IPS-NIHi7 (cell line): ENCODE results near the gene B4GALT3.
A peak's percentile ranks its signal among the peaks of the same experiment; 100 is the strongest.

Experiments
- DNase-seq: peaks from one replicate; pipeline ENCODE4 v3.0.0; 2012; ENCODE audit warnings: mixed read lengths; ENCODE audit errors: extremely low spot score

The B4GALT3 gene

DNA sequence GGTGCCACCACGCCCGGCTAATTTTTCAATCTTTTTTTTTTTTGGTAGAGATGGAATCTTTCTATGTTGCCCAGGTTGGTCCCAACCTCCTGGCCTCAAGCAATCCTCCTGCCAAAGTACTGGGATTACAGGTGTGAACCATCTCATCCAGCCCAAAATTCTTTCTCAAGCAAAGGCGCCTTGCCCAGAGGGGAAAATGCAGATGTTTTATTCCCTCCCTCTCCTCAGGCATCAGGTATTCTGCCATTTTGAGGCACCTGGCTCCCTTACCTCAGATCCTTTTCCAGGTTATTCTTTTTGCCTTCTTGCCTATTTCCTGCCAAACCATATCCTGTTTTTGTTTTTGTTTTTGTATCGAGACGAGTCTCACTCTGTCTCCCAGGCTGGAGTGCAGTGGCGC, 11.1 kb upstream of the B4GALT3 start:
- DNase-seq = no peak

DNA sequence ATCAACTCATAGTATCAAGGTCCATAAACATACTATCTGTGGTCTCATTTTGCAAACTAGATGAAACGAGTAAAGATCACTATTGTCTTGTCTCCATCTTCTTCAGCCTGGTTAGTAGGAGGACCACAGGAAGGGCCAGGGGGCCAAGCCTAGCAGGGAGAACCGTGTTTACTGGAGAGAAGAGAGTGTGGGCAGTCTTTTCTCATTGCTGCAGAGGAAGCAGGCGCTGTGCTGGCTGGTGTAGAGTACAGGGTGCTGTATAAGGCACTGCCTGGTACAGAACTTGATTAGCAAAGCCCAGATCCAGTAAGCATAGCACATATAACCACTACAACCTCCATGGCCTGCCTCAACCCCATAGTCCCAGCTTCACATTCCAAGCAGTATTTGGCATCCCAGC, 10.0 kb upstream of the B4GALT3 start:
- DNase-seq = no peak

DNA sequence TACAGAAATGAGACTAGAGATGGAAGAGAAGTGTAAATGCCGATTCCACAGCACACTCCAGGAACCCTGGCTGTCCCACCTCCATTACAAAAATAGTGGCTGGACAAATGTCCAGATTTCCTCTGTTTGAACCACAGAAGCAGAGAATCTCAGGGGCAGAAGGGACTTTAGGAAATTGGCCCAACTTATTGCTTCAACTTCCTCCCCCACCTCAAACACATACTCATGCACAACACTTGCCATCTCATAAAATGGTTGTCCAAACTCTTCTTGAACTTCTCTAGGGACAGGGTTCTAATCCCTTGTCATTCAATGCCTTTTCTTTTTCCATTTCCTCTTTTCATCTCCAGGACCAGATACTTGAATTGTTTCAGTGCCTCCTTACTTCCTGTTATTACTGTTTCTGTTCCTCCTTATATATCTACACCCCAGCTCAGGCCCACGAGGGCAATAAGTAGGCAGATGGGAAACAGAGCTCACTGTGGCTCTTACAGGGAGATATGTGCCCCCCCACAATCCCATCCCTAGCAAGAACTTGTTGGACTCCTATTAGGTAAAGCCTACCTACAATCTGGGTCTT, 8.5 kb upstream of the B4GALT3 start:
- DNase-seq = no peak

DNA sequence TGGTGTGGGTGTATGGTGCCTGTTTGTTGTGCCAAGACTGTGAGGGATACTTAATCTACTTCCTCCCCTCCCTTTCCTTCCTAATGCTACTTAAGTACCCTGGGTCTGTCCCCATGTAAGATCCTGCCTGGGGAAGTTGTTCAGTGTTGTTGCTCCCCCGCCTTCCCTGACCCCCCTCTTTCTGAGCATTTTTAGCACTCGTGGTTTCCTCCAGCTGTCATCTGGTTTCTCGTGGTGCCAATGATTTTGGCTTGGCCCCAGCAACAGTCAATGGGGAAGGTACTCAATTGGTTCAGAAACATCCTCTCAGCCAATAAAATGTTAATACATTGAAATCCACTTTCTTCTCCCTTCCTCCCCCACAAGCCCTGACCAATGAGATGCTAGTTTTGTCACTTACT, 8.0 kb upstream of the B4GALT3 start:
- no peak for DNase-seq

DNA sequence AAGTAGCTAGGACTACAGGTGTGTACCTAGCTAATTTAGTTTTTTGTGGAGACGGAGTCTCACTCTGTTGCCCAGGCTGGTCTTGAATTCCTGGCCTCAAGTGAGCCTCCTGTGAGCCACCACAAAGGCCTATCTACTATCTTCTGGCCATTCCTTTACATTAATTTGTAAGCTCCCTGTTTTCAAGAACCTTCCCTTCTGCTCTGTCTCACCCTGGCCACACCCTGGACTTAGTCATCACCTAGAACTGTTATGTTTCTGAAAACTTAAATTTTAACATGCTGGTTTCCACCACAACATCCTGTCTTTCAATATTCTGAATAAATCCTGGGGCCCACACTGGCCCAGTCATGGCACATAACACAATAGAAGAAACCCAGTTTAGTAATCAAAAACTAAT, 4.9 kb upstream of the B4GALT3 start:
- DNase-seq = no peak

DNA sequence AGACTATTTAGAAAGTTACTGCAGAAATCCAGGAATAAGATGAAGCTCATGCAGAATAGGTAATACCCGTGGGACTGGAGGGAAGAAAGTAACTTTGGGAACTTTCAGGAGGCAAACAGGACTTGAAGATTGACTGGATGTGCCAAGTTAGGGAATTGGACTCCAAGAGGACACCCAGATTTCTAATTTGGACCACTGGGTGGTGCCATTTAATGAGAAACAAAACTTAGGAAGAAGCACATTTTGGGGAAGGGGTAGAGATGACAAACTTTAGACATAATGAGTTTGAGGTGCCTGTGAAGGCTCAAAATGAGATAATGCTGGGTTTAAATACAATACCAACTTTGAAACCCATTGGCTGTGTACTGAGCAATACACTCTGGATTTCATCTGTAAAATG, 3.3 kb upstream of the B4GALT3 start:
- no peak for DNase-seq

DNA sequence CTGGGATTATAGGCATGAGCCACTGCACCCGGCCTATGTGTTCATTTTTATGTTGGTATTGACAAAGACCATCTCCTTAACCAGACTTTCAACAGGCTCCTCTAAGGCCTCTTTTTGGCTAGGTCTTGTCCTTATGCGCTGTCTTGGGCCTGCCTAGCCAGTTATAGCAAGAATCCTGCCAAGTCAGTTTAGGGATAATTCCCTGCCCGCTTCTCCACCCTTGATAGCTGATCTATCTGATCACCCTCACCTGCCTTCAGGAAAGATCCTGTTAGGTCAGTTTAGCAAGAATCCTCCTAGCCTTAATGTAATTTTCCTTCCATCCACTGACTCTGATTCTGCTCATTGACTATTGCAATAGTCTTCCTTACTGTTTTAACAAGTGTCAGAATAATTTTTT, 2.4 kb upstream of the B4GALT3 start:
- DNase-seq = no peak

DNA sequence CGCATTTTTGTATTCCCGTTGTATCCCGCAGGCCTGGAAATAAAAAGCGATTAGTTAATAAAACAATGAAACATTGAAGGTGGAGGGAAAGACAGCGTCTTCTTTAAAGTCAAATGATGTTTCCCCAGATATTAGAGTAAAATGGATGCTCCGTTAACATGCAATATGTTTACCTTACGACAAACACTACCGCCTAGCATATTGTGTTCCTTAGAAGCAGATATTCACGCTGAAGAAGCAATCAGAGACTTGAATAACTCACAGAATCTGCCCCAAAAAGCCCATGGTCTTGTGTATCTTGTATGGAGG, 583 bp upstream of the B4GALT3 start:
- DNase-seq = no peak

DNA sequence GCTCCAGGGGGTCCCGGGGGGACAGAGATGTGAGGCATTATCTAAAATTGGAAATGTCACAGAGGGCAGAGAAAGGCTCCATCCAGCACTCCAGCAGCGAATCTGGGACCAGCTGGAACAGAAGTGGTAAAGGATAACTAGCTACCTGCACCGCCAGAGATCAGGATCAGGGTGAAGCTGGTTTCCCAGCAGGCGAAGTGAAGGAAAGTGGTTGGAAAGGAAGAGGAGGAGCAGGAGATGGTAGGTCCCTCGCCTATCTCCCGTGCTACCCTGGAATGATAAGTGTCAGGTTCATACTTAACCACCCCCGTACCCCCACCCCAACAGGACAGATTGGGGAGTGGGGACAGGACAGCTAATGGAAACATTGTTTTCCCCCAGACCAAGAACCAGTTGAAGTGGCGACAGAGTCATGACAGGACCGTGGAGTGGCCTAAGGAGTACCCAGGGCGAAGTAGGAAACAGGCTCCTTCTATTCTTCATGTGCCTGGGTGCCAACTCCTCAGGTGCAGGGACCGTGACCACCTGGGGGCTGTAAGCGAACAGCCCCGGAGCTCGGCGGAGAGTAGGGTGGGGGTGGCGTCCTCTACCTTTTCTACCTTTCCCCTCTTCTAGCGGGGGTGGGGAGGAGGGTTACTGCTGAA, 717 bp downstream of the B4GALT3 start:
- no peak for DNase-seq

DNA sequence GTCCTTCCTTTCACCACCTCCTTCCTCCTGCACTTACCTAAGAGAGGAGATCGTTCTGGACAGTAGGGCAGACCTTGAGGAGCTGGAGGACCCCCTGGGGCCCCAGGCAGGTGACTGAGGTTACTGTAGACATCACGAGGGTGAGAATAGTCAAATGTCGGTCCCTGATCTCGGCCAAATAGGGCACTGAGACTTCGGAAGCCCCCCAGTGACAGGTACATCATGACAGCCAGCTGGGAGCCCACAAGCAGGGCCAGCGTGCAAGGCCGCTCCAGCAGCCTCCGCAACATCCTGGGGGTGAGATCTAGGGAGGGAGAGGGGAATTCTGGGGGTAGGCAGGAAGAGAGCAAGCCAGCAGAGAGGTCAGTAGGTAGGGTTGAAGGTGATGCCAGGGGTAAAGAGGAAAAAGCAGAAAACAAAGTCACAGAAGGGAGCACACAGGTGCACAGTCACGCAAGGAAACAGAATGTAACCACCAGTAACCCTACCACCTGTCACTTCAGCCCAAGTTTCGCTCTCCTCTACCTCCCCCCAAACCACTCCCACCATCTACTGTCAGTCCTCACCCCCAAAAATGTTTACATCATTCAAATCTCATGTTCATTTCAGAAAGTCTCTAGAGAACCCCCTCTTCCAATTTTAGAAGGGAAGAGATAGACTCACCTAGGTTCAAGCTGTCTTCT, 1.4 kb downstream of the B4GALT3 start:
- no peak for DNase-seq

DNA sequence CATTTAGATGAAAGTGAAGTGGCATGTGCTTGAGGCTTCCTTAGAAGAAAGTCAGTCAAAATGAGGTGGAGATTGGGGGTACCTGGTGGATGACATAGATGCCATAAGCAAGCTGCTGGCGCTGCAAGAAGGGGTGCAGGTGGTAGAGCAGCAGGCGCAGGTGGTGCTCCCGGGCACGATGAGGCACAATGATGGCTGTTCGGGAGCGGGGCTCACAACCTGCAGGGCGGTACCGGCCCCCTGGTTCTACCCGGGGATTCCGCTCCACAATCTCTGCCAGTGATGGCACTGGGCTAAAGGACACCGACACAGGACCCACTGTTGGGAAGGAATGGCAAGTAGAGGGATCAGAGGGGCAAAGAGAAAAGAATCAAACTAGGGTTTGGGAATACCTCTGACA, 2.4 kb downstream of the B4GALT3 start:
- no peak for DNase-seq

DNA sequence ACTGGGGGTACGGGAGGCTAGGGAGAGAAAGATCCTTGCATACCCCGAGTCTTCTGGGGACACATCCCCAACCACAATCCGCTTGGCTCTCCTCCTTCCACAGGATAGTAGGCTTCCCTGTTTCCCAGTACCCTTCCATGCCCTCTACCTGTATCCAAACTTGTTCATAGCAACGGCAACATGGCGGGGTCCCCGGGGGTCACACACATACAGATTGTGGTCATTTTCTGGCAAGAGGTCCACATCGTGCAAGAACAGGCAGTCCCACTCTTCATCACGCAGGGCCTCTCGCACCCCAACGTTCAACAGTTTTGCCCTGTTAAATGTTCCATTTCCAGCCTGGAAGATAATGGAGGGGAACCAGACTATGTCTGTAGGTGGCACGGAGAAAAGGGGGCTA, 3.6 kb downstream of the B4GALT3 start:
- no peak for DNase-seq

DNA sequence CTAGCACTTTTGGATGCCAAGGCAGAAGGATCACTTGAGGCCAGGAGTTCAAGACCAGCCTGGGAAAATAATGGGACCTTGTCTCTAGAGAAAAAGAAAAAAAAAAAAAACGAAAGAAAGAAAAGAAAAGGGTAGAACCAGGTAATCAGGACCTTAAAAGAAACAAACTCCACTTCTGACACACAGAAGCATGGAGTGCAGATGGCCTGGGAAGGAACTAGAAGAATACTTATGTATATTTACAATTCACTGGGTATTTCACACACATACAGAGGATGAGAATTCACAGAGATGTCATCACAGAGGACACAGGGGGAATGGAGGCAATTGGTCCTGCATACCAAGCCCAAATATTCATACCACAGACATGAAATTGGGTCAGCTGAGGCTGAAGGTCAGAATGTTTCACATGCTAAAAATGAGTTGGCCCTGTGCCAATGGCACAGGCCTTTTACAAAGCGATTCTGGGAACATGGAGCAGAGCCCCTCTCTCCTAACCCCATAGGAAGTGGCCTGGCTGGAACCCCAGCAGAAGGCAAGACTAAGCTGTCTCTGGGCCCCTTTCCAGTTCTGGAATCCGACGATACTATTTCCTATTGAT, 4.4 kb downstream of the B4GALT3 start:
- DNase-seq = no peak

DNA sequence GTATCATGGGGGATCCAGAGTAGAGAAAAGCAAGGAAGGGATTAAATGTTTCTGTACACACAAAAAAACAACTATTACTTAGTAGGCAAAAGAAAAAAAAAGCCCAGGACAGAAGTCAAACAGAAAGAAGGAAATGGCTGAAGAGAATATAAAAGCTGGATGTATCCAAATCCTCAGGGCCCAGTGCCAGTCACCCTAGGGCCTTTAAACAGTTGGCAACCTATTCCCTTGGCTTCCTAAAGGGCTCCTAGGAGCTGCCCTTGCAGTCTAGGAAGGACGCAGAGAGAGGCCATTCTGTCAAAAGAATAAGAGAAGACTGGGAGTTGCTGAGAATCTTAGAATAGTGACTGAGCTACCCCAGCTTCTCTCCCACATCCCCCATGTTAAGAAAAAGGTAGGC, 5.0 kb downstream of the B4GALT3 start:
- no peak for DNase-seq

DNA sequence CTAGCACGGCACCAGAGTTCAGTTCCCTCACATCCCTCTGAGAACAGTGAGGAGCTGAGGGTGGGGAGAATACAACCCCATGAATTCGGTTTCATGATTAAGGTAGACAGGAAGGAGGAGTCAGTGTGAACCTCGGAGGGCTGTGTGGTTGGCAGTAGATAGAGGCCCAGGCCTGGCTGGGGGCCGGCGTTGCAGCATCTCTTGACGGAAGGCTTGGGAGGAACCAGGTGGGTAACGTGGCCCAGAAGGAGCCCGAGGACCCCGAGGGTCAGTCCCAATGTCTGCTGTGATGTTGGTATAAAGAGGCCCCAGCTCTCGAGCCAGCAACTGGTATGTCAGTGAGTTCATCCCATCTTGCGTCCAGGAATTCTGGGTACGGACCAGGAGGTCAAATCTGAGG, 5.6 kb downstream of the B4GALT3 start:
- DNase-seq = no peak

DNA sequence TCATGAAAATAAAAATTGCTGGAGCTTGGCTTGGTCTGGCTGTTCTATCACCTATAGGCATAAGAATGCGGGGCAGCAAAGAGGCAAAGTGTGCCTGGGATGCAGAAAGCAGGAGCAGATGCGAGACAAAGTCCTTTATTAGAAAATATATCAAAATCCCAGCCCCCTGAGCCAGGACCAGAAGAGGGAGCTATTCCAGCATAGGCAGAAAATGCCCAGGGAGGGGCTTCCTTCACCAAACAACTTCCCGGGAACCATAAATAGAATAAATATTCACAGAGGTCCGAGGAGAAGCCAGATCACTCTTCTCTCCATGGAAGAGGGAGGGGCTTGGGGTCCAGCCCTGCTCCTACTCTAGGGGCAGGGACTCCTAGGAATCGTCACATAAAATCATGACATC, 6.1 kb downstream of the B4GALT3 start:
- DNase-seq = no peak

DNA sequence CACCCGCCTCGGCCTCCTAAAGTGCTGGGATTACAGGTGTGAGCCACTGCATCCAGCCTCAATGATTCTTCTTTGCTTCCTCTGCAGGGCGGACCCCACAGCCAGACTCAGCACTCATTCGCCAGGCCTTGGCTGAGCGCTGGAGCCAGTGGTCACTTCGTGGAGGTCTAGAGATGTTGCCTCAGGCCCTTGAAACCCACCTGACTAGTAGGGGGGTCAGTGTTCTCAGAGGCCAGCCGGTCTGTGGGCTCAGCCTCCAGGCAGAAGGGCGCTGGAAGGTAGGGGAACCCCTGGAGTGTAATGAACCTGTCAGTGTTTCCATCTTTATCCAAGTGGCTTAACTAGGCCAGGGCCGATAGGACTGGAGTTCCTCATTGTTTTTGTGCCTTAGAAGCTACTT, 8.4 kb downstream of the B4GALT3 start:
- no peak for DNase-seq

DNA sequence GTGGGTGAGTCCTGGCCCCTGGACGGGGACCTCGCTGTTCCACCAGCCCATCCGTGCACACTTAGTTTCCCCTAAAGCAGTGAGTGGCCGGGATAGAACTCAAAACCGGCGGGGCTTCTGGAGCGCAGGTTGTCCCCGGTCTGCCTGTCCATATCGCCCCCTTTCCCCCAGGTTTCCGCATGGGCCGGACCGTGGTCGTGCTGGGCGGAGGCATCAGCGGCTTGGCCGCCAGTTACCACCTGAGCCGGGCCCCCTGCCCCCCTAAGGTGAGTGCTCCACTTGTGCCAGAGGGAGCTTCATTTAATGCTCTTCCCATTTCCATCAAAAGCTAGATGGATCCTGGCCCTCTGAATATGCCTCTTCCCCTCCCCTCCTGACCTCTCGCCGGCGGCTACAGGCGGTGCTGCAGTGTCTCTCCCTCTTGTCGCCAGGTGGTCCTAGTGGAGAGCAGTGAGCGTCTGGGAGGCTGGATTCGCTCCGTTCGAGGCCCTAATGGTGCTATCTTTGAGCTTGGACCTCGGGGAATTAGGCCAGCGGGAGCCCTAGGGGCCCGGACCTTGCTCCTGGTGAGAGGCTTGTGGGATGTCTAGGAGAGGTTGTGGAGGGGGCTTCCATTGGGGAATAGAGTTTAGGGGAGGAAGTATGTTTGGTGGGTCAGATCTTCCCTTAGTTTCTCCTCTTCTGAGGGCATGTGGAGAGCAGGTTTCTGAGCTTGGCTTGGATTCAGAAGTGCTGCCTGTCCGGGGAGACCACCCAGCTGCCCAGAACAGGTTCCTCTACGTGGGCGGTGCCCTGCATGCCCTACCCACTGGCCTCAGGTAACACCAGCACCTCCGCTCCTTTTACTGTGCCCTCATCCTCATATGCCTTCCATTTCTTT, 10.4 kb downstream of the B4GALT3 start:
- DNase-seq = peak; percentile 35

DNA sequence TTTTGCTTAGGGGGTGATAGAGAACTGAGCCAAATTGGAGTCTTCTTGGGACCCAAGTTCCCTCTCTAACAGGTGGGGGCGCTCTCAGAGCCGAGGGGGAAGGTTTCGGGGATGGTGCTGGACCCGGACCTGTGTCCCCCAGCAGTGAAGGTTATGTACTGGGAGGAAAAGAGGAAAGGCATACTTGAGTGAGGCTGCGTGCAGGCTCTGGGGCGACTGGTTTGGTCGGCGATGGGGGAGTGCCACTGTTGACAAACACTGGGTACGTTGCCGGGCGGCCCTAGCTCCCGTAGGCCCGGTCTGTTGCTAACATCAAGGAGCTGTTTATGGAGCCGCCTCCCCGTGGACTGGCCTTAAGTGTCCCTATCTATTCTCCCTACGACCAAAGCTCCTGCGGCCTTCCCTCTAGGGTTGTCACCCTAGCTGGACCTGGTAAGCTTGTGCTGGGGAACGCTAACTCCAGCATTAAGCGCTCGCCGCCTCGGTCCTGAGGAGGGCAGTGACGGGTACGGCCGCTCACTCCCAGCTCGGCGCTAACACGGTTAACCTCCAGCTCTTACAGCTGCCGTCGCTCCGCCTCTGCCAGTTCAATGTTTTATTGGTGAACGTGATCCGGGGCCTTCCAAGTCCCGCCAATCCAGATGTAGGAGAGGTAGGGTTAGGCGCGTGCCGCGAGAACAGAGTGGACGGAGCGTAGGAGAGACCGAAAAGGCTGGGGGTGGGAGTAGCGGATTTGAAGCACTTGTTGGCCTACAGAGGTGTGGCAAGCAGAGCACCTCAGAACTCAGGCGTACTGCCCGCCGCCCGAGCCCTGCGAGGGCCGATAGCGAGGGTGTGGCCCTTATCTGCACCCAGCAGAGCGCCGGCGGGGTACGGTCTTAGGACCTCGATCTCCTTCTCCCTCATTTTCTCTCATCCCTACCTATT, 11.3 kb downstream of the B4GALT3 start, which contains the start of gene PPOX:
Gene PPOX, plus strand, starts transcription at position 685 of the 927 bp plus-strand sequence. CDS start 422 bp downstream, outside the sequence.
- DNase-seq = peak; percentile 93

DNA sequence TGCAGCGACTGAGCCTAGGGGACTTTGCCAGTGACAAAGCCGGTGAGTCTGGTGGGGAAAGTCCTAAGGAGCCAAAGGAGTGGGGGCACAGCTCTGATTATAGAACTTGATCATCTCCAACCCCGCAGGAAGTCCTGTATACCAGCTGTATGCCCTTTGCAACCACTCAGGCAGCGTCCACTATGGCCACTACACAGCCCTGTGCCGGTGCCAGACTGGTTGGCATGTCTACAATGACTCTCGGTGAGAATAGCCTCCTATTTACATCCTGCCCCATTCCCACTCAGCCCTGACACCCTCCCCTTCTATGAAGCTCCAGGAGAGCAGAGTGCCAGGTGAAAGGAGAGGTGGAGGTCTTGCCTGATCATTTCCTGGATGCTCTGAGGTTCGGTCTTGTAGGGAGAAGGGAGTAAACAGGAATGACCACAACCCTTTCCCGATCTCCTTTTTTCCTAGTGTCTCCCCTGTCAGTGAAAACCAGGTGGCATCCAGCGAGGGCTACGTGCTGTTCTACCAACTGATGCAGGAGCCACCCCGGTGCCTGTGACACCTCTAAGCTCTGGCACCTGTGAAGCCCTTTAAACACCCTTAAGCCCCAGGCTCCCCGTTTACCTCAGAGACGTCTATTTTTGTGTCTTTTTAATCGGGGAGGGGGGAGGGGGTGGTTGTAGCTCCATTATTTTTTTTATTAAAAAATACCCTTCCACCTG, 12.3 kb downstream of the B4GALT3 start:
- DNase-seq = no peak
